Stromal cell of bone marrow (primary cell): Measurements from ENCODE around the gene TMEM80.

Source experiments
- DNase-seq: peaks from one replicate; pipeline ENCODE4 v3.0.0-alpha.2; 2012; ENCODE audit warnings: low read depth

The TMEM80 gene

GRCh38 chr11:699753-700152 lies 4.1 kb downstream of the TMEM80 start:
- no peak for DNase-seq

- DNase-seq = no peak
These were observed 6.3 kb downstream of the TMEM80 start for GRCh38 chr11:701741-702461.

GRCh38 chr11:702462-703461 lies 7.1 kb downstream of the TMEM80 start:
- no peak for DNase-seq

- no peak for DNase-seq
These were observed 7.9 kb downstream of the TMEM80 start for GRCh38 chr11:703506-703905.

GRCh38 chr11:704228-704674 lies 8.6 kb downstream of the TMEM80 start:
- no peak for DNase-seq

GRCh38 chr11:704781-705645 lies 9.4 kb downstream of the TMEM80 start:
- DNase-seq = no peak

GRCh38 chr11:705646-706438 lies 10.2 kb downstream of the TMEM80 start, which contains the start of gene EPS8L2:
TSS of gene EPS8L2 (plus strand) at chr11:706231. CDS start at chr11:709408, 3,177 bp downstream.
- no peak for DNase-seq

GRCh38 chr11:706439-706956 lies 10.9 kb downstream of the TMEM80 start:
- DNase-seq = no peak

GRCh38 chr11:706957-707816 lies 11.6 kb downstream of the TMEM80 start:
- no peak for DNase-seq

GRCh38 chr11:707817-708420 lies 12.3 kb downstream of the TMEM80 start:
- DNase-seq = no peak

- DNase-seq = no peak
These were observed 12.9 kb downstream of the TMEM80 start for GRCh38 chr11:708511-708910.

- no peak for DNase-seq
These were observed 13.7 kb downstream of the TMEM80 start for GRCh38 chr11:709109-709997.

GRCh38 chr11:714436-714835 lies 18.8 kb downstream of the TMEM80 start:
- DNase-seq = no peak

GRCh38 chr11:719214-720016 lies 23.8 kb downstream of the TMEM80 start:
- no peak for DNase-seq

- no peak for DNase-seq
These were observed 24.5 kb downstream of the TMEM80 start for GRCh38 chr11:720017-720641.

- no peak for DNase-seq
These were observed 25.1 kb downstream of the TMEM80 start for GRCh38 chr11:720642-721246.
